NCI-H1417 (cell line): ENCODE data around the gene HCRTR2.
"Not testable (repeated sequence)": the region's sequence is repeated elsewhere in the genome, so short reads cannot be mapped to it uniquely, and the experiment has no call there.

ENCODE experiments used
- DNase-seq, 3 experiments: peaks; one replicate each; lab custom pipeline; 2025; lab: John Stamatoyannopoulos, UW

Gene HCRTR2

GRCh38 chr6:55174211-55175026 lies at the start of gene HCRTR2:
Gene HCRTR2 (plus strand): TSS chr6:55174515. CDS start chr6:55174588, 73 bp downstream.
- DNase-seq = no peak

GRCh38 chr6:55130806-55131324 lies 43.5 kb upstream of the HCRTR2 start:
- DNase-seq = no peak

- DNase-seq = no peak
Observed at GRCh38 chr6:55131616-55132015, 42.7 kb upstream of the HCRTR2 start.

- DNase-seq = no peak
Observed at GRCh38 chr6:55136916-55137315, 37.4 kb upstream of the HCRTR2 start.

GRCh38 chr6:55137929-55138693 lies 36.2 kb upstream of the HCRTR2 start:
- DNase-seq = no peak

- DNase-seq = no peak
Observed at GRCh38 chr6:55141611-55142010, 32.7 kb upstream of the HCRTR2 start.

- no peak for DNase-seq
Observed at GRCh38 chr6:55142610-55143009, 31.7 kb upstream of the HCRTR2 start.

- no peak for DNase-seq
Observed at GRCh38 chr6:55153284-55153683, 21.0 kb upstream of the HCRTR2 start.

- DNase-seq = not testable (repeated sequence)
Observed at GRCh38 chr6:55158784-55159183, 15.5 kb upstream of the HCRTR2 start.

- DNase-seq = no peak
Observed at GRCh38 chr6:55167860-55168259, 6.5 kb upstream of the HCRTR2 start.

- DNase-seq = peak in 1 of 3 experiments; percentile 61
Observed at GRCh38 chr6:55175078-55176049, 1.0 kb downstream of the HCRTR2 start.

- no peak for DNase-seq
Observed at GRCh38 chr6:55176958-55177357, 2.6 kb downstream of the HCRTR2 start.

GRCh38 chr6:55180258-55180657 lies 5.9 kb downstream of the HCRTR2 start:
- no peak for DNase-seq

GRCh38 chr6:55182016-55182650 lies 7.8 kb downstream of the HCRTR2 start:
- no peak for DNase-seq

- no peak for DNase-seq
Observed at GRCh38 chr6:55184782-55185530, 10.6 kb downstream of the HCRTR2 start.

GRCh38 chr6:55198715-55199114 lies 24.4 kb downstream of the HCRTR2 start:
- DNase-seq = peak in 1 of 3 experiments; percentile 37

- DNase-seq = no peak
Observed at GRCh38 chr6:55199239-55199638, 24.9 kb downstream of the HCRTR2 start.

- no peak for DNase-seq
Observed at GRCh38 chr6:55208478-55209458, 34.5 kb downstream of the HCRTR2 start.

GRCh38 chr6:55210952-55211351 lies 36.6 kb downstream of the HCRTR2 start:
- DNase-seq = no peak
